Mesothelial cell of epicardium (in vitro differentiated cells): ENCODE data around the gene CPSF3. TPM values are rescaled to one million over a fixed set of nuclear protein-coding genes. Genes with fewer than 3 reads are reported as not detected.

Experiments used
- DNase-seq, 2 experiments: peaks; one replicate each; pipeline ENCODE4 v3.0.0; 2021; ENCODE audit warnings: low spot score in 2 of 2; ENCODE audit not compliant: unreplicated experiment in 2 of 2
- H3K27ac Mint-ChIP-seq: 2 replicates; pipeline ENCODE4 v1.8.0; 2021; ENCODE audit warnings: mixed read lengths
- H3K27me3 Mint-ChIP-seq: 2 replicates; pipeline ENCODE4 v1.8.0; 2021; ENCODE audit warnings: low read depth, mixed read lengths
- H3K36me3 Mint-ChIP-seq: 2 replicates; pipeline ENCODE4 v1.8.0; 2021; ENCODE audit warnings: mixed read lengths
- H3K4me1 Mint-ChIP-seq: 2 replicates; pipeline ENCODE4 v1.8.0; 2021; ENCODE audit warnings: mixed read lengths
- H3K4me3 Mint-ChIP-seq: 2 replicates; pipeline ENCODE4 v1.8.0; 2021; ENCODE audit warnings: mild to moderate bottlenecking, moderate library complexity, mixed read lengths
- H3K9me3 Mint-ChIP-seq: 2 replicates; pipeline ENCODE4 v1.8.0; 2021; ENCODE audit warnings: mixed read lengths
- CTCF ChIP-seq: fragments of 200-600 bp; sonication (generic); IDR thresholded peaks from one replicate; pipeline ENCODE4 v1.5.0; 2021; ENCODE audit warnings: antibody characterized with exemption; ENCODE audit not compliant: unreplicated experiment
- total RNA-seq: library from RNA; stranded (reverse); gene quantifications from 3 replicates; pipeline ENCODE4 v1.2.1, GENCODE V29; 2021

CPSF3 gene
- total RNA-seq, 1 donor from 2014 or later = 45.1 TPM

GRCh38 chr2:9439536-9439935, 16.1 kb downstream of the CPSF3 start:
- TF ChIP-seq CTCF = no peak
- H3K4me1 Mint-ChIP-seq = no peaks in the 10 kb centered on the region
- no peaks in the 10 kb centered on the region for H3K27me3 Mint-ChIP-seq
- DNase-seq = no peak
- H3K36me3 Mint-ChIP-seq = peaks cover 53% of the 10 kb centered on the region
- H3K4me3 Mint-ChIP-seq = no peak overlapping the region
- no peaks in the 10 kb centered on the region for H3K9me3 Mint-ChIP-seq
- H3K27ac Mint-ChIP-seq = no peak overlapping the region

GRCh38 chr2:9440058-9440727, 16.7 kb downstream of the CPSF3 start:
- DNase-seq = no peak
- Mint-ChIP-seq H3K4me3 (no peak overlapping the region), H3K36me3 (peaks cover 51% of the 10 kb centered on the region), H3K27me3 (no peaks in the 10 kb centered on the region), H3K4me1 (no peaks in the 10 kb centered on the region), H3K27ac (no peak overlapping the region), H3K9me3 (no peaks in the 10 kb centered on the region)
- TF ChIP-seq CTCF = no peak

GRCh38 chr2:9441556-9441955, 18.1 kb downstream of the CPSF3 start:
- Mint-ChIP-seq H3K4me1 (no peaks in the 10 kb centered on the region), H3K27me3 (no peaks in the 10 kb centered on the region), H3K27ac (no peak overlapping the region), H3K36me3 (peaks cover 54% of the 10 kb centered on the region), H3K4me3 (no peak overlapping the region), H3K9me3 (no peaks in the 10 kb centered on the region)
- no peak for DNase-seq
- no peak for TF ChIP-seq CTCF

GRCh38 chr2:9443526-9443925, 20.1 kb downstream of the CPSF3 start:
- H3K4me3 Mint-ChIP-seq = no peak overlapping the region
- no peak overlapping the region for H3K27ac Mint-ChIP-seq
- no peak for TF ChIP-seq CTCF
- no peak for DNase-seq
- peaks cover 46% of the 10 kb centered on the region for H3K36me3 Mint-ChIP-seq
- H3K9me3 Mint-ChIP-seq = no peaks in the 10 kb centered on the region
- no peaks in the 10 kb centered on the region for H3K4me1 Mint-ChIP-seq
- no peaks in the 10 kb centered on the region for H3K27me3 Mint-ChIP-seq

- no peak overlapping the region for H3K27ac Mint-ChIP-seq
- no peak for DNase-seq
- H3K36me3 Mint-ChIP-seq = peaks cover 44% of the 10 kb centered on the region
- TF ChIP-seq CTCF = no peak
- no peaks in the 10 kb centered on the region for H3K27me3 Mint-ChIP-seq
- H3K4me1 Mint-ChIP-seq = no peaks in the 10 kb centered on the region
- H3K9me3 Mint-ChIP-seq = no peaks in the 10 kb centered on the region
- no peak overlapping the region for H3K4me3 Mint-ChIP-seq
Measured at GRCh38 chr2:9445089-9445488, 21.6 kb downstream of the CPSF3 start.

GRCh38 chr2:9451231-9451630, 27.8 kb downstream of the CPSF3 start:
- DNase-seq = no peak
- Mint-ChIP-seq H3K27ac (no peak overlapping the region), H3K36me3 (peaks cover 28% of the 10 kb centered on the region), H3K27me3 (no peaks in the 10 kb centered on the region), H3K4me3 (no peak overlapping the region), H3K9me3 (no peaks in the 10 kb centered on the region), H3K4me1 (no peaks in the 10 kb centered on the region)
- no peak for TF ChIP-seq CTCF
